Measurements from ENCODE around the gene HECTD2. TPM values are rescaled to one million over a fixed set of nuclear protein-coding genes. Genes with fewer than 3 reads are reported as not detected.

HECTD2 gene
- total and polyA plus RNA-seq, 2 of the 8 experiments (the other 6 are each of a cell fraction or from before 2014, with no cell fraction given), result 5.7 to 11.9 TPM

- H3K4ac ChIP-seq (replicated peaks; ENCODE audit: insufficient read length, low read depth, low read length), result no peak overlapping the region
- H3K4me2 ChIP-seq (ENCODE audit: insufficient read depth in 1 of 2, low read depth in 2 of 2, low read length in 2 of 2), result no peak overlapping the region
- WGBS, 2 experiments (ENCODE audit: extremely low coverage in 1 of 2, insufficient coverage in 1 of 2, insufficient read length in 1 of 2, insufficient replicate concordance in 2 of 2, low coverage in 1 of 2, low lambda C conversion rate in 2 of 2, missing lambda C conversion rate in 1 of 2), result 88% methylated on average over 1 of the region's 1 CpG; no CpG with 5 or more reads in 1 of the 2 experiments
- H3K4me3 ChIP-seq (ENCODE audit: extremely low read depth in 1 of 4, insufficient read depth in 2 of 4, low read depth in 3 of 4, low read length in 4 of 4), result no peak overlapping the region
- H3K79me1 ChIP-seq (ENCODE audit: low read depth, low read length), result no peaks in the 10 kb centered on the region; the same call in 1 of the 2 replicates
- no peak overlapping the region for H3K18ac ChIP-seq (ENCODE audit: extremely low read depth, low read length)
- H3K23me2 ChIP-seq (ENCODE audit: low read depth, low read length), result no peaks in the 10 kb centered on the region
- no peaks in the 10 kb centered on the region for H3K79me2 ChIP-seq (ENCODE audit: control insufficient read depth in 1 of 2, insufficient read depth in 2 of 2, low read length in 2 of 2)
- H2AFZ ChIP-seq (ENCODE audit: low read length), result no peak overlapping the region
- no peaks in the 10 kb centered on the region for H3K27me3 ChIP-seq (replicated peaks in 1 of 4; ENCODE audit: control insufficient read depth in 3 of 4, extremely low read depth in 1 of 4, insufficient read depth in 3 of 4, low read length in 3 of 4)
- H4K5ac ChIP-seq (ENCODE audit: insufficient read length, low read depth, low read length), result no peak overlapping the region
- no peak for FAIRE-seq
- no peak overlapping the region for H3K23ac ChIP-seq (ENCODE audit: insufficient read length)
- no peak overlapping the region for H2BK20ac ChIP-seq (ENCODE audit: low read length)
- H2BK12ac ChIP-seq (ENCODE audit: low read depth, low read length), result no peak overlapping the region
- no peak overlapping the region for H3K9ac ChIP-seq (replicated peaks in 1 of 4; ENCODE audit: extremely low read depth in 1 of 4, low read depth in 3 of 4, low read length in 3 of 4)
- no peaks in the 10 kb centered on the region for H3K36me3 ChIP-seq (ENCODE audit: control insufficient read depth in 2 of 4, insufficient read depth in 4 of 4, low read length in 3 of 4)
- H4K20me1 ChIP-seq (replicated peaks in 1 of 2; ENCODE audit: control insufficient read depth in 1 of 2, insufficient read depth in 2 of 2, low read length in 2 of 2), result no peaks in the 10 kb centered on the region
- H3K56ac ChIP-seq (replicated peaks; ENCODE audit: insufficient read length, low read depth, low read length), result no peak overlapping the region
- H3K9me3 ChIP-seq (ENCODE audit: insufficient read depth in 2 of 2, low read depth in 1 of 2, low read length in 1 of 2), result no peaks in the 10 kb centered on the region
- H2BK120ac ChIP-seq (replicated peaks; ENCODE audit: low read depth, low read length), result no peak overlapping the region
- H3K27ac ChIP-seq (ENCODE audit: low read depth, low read length), result no peak overlapping the region
- CTCF ChIA-PET (ENCODE audit: partially characterized antibody), result interaction anchor here (0.7 to 2.9 kb wide), 11 partner anchors 12 to 445 kb away, joined by 3 to 24 read pairs (median 4); no protein-coding TSS in a partner anchor
- no peak overlapping the region for H4K91ac ChIP-seq (replicated peaks; ENCODE audit: insufficient read length, low read length)
- no peak overlapping the region for H2BK15ac ChIP-seq (ENCODE audit: low read length)
- H3K14ac ChIP-seq (ENCODE audit: insufficient read length), result no peak overlapping the region
- no peaks in the 10 kb centered on the region for H3K4me1 ChIP-seq (replicated peaks in 1 of 4; ENCODE audit: control insufficient read depth in 3 of 4, insufficient read depth in 4 of 4, low read length in 3 of 4)
- POLR2A ChIA-PET (ENCODE audit: partially characterized antibody), result no interaction called here
- H4K8ac ChIP-seq (ENCODE audit: extremely low read depth, insufficient read depth, low read length), result no peak overlapping the region; the same call in 1 of the 2 replicates
- H2BK5ac ChIP-seq (ENCODE audit: low read depth, low read length), result no peak overlapping the region
- DNase-seq (ENCODE audit: low read depth in 1 of 2, low spot score in 2 of 2), result no peak
- H2AK5ac ChIP-seq (ENCODE audit: low read depth, low read length), result no peak overlapping the region
- TF ChIP-seq SP4 (IDR thresholded peaks at IDR 0.05; ENCODE audit: low read length) (no peak), GABPA (IDR thresholded peaks at IDR 0.05; ENCODE audit: borderline replicate concordance, insufficient read depth, low read length) (no peak), NANOG (IDR thresholded peaks at IDR 0.05; ENCODE audit: insufficient read depth, low read depth, low read length, poor library complexity, severe bottlenecking) (no peak), SP2 (IDR thresholded peaks at IDR 0.05; ENCODE audit: low read length) (no peak), CBX8 (IDR thresholded peaks at IDR 0.05; ENCODE audit: borderline replicate concordance, low read depth, low read length) (no peak), CTBP2 (IDR thresholded peaks at IDR 0.05; ENCODE audit: borderline replicate concordance, insufficient read depth, insufficient read length, low read length) (no peak), SIN3A (conservative IDR thresholded peaks at IDR 0.05 in 1 of 2, IDR thresholded peaks at IDR 0.05 in 1 of 2; ENCODE audit: low read depth in 1 of 2, low read length in 2 of 2) (no peak), EP300 (IDR thresholded peaks at IDR 0.05; ENCODE audit: borderline replicate concordance in 1 of 2, low read depth in 2 of 2, low read length in 2 of 2) (no peak), TAF7 (optimal IDR thresholded peaks at IDR 0.05; ENCODE audit: borderline replicate concordance, low read depth, low read length) (no peak)
These were observed 18.2 kb upstream of the HECTD2 start for GRCh38 chr10:91391920-91392319.

All from H1 (cell line).